OCI-LY1 (cell line): ENCODE data around the gene BHLHE40.

Source experiments
- CTCF ChIP-seq: fragments of 200-600 bp; sonication (generic), shearing (Covaris generic); IDR thresholded peaks from 2 replicates; pipeline ENCODE4 v1.5.1; 2017; ENCODE audit warnings: mild to moderate bottlenecking, antibody characterized with exemption, low read length, moderate library complexity, mixed read lengths
- EZH2 ChIP-seq: fragments of 200-600 bp; sonication (generic), shearing (Covaris generic); IDR thresholded peaks from 2 replicates; pipeline ENCODE4 v1.8.0; 2017; ENCODE audit warnings: borderline replicate concordance, mixed run types, mild to moderate bottlenecking, antibody characterized with exemption, low read length, moderate library complexity, mixed read lengths

GRCh38 chr3:4957978-4958377, 21.3 kb upstream of the BHLHE40 start:
- TF ChIP-seq CTCF (no peak), EZH2 (no peak)
